B cell (primary cell): ENCODE data around the gene SSR3. TPM values are rescaled to one million over a fixed set of nuclear protein-coding genes. Genes with fewer than 3 reads are reported as not detected.

ENCODE experiments used
- ATAC-seq: fragments of 200-7000 bp; cut with Tn5 transposase; one replicate; pipeline ENCODE4 v1.10.0; 2021; ENCODE audit warnings: low read depth, mild to moderate bottlenecking, moderate number of reproducible peaks, moderate library complexity
- CTCF ChIA-PET: fragments of 350-600 bp; sonication (Branson Sonifier 250); formaldehyde crosslinking; loops from one replicate; lab custom pipeline; 2021; ENCODE audit warnings: antibody characterized with exemption, inconsistent platforms; lab: Charles Lee
- POLR2A ChIA-PET: fragments of 350-600 bp; sonication (Branson Sonifier 250); formaldehyde crosslinking; loops from one replicate; lab custom pipeline; 2021; ENCODE audit warnings: antibody characterized with exemption; lab: Charles Lee
- DNase-seq: peaks from one replicate; pipeline ENCODE4 v3.0.0; 2013
- H2AFZ ChIP-seq: 2 replicates; pipeline ENCODE4 v1.6.1; 2012; ENCODE audit warnings: mild to moderate bottlenecking, low read depth, low read length; ENCODE audit not compliant: insufficient read depth, poor library complexity, severe bottlenecking
- H3K27ac ChIP-seq, 2 donors: 1 replicate in 1 of 2; 2 replicates in 1 of 2; pipeline ENCODE4 v1.5.1; 2012 to 2013; ENCODE audit warnings: low read length in 2 of 2, mild to moderate bottlenecking in 2 of 2, moderate library complexity in 1 of 2
- H3K27me3 ChIP-seq, 4 experiments: fragments of 200-600 bp in 1 of 4; sonication (generic) in 1 of 4; replicated peaks in 1 of 4; 1 replicate in 2 of 4; 2 replicates in 2 of 4; pipeline versions ENCODE4 v1.6.1 to v1.7.0; 2013 to 2016; ENCODE audit warnings: low read length in 3 of 4, mild to moderate bottlenecking in 2 of 4, mixed read lengths in 1 of 4, moderate library complexity in 1 of 4; ENCODE audit not compliant: insufficient read depth in 4 of 4, control insufficient read depth in 3 of 4; ENCODE audit errors: control extremely low read depth in 1 of 4
- H3K36me3 ChIP-seq, 2 experiments: replicated peaks in 1 of 2; 1 replicate in 1 of 2; 2 replicates in 1 of 2; pipeline versions ENCODE4 v1.6.1 to v1.7.1; 2013; ENCODE audit warnings: low read length in 1 of 2; ENCODE audit not compliant: insufficient read depth in 2 of 2, control insufficient read depth in 1 of 2; ENCODE audit errors: control extremely low read depth in 1 of 2, extremely low read depth in 1 of 2
- H3K4me1 ChIP-seq, 2 donors: fragments of 200-600 bp in 1 of 2; sonication (generic) in 1 of 2; 1 replicate in 1 of 2; 2 replicates in 1 of 2; pipeline versions ENCODE4 v1.5.1 to v1.6.1; 2013 to 2017; ENCODE audit warnings: low read length in 2 of 2; ENCODE audit not compliant: control insufficient read depth in 2 of 2, insufficient read depth in 2 of 2
- H3K4me2 ChIP-seq: replicated peaks from 2 replicates; pipeline ENCODE3; 2012; ENCODE audit warnings: mild to moderate bottlenecking, low read depth, low read length; ENCODE audit not compliant: poor library complexity, severe bottlenecking
- H3K4me3 ChIP-seq, 5 experiments: fragments of 200-600 bp in 1 of 5; sonication (generic) in 1 of 5; 1 replicate in 3 of 5; 2 replicates in 2 of 5; pipeline versions ENCODE4 v1.5.1 to v1.7.0; 2011 to 2016; ENCODE audit warnings: low read length in 4 of 5, mild to moderate bottlenecking in 4 of 5, low read depth in 2 of 5, control low read depth in 1 of 5, moderate library complexity in 1 of 5; ENCODE audit not compliant: insufficient read depth in 1 of 5; ENCODE audit errors: control extremely low read depth in 1 of 5, extremely low read depth in 1 of 5
- H3K79me2 ChIP-seq: fragments of 200-600 bp; sonication (generic); one replicate; pipeline ENCODE4 v1.6.0; 2016; ENCODE audit warnings: low read length; ENCODE audit not compliant: control insufficient read depth, insufficient read depth
- H3K9ac ChIP-seq: fragments of 200-600 bp; sonication (generic); 2 replicates; pipeline ENCODE4 v1.6.1; 2017; ENCODE audit warnings: mild to moderate bottlenecking, low read length, moderate library complexity
- H3K9me3 ChIP-seq, 3 donors: one replicate each; pipeline versions ENCODE4 v1.6.1 to v1.7.1; 2013; ENCODE audit warnings: low read length in 2 of 3; ENCODE audit not compliant: control insufficient read depth in 2 of 3, insufficient read depth in 1 of 3; ENCODE audit errors: control extremely low read depth in 1 of 3
- H4K20me1 ChIP-seq: 2 replicates; pipeline ENCODE4 v1.6.0; 2012; ENCODE audit warnings: mild to moderate bottlenecking, low read length; ENCODE audit not compliant: insufficient read depth, control insufficient read depth, poor library complexity, severe bottlenecking
- H3K27ac Mint-ChIP-seq: one replicate; pipeline ENCODE4 v1.8.0; 2021; ENCODE audit warnings: mixed read lengths
- H3K27me3 Mint-ChIP-seq: one replicate; pipeline ENCODE4 v1.8.0; 2021; ENCODE audit warnings: mixed read lengths
- H3K4me1 Mint-ChIP-seq: one replicate; pipeline ENCODE4 v1.8.0; 2021; ENCODE audit warnings: mixed read lengths
- H3K4me3 Mint-ChIP-seq: one replicate; pipeline ENCODE4 v1.8.0; 2021; ENCODE audit warnings: mixed read lengths
- H3K9me3 Mint-ChIP-seq: one replicate; pipeline ENCODE4 v1.8.0; 2022; ENCODE audit warnings: mixed read lengths; ENCODE audit not compliant: insufficient read depth
- CTCF ChIP-seq: fragments of 200-600 bp; IDR thresholded peaks from one replicate; pipeline ENCODE4 v1.8.0; 2022; ENCODE audit warnings: antibody characterized with exemption, mild to moderate bottlenecking
- EZH2 ChIP-seq: IDR thresholded peaks from 2 replicates; pipeline ENCODE4 v1.6.1; 2012; ENCODE audit warnings: borderline replicate concordance, low read depth, mild to moderate bottlenecking, moderate library complexity, low read length; ENCODE audit not compliant: insufficient read depth, poor library complexity, severe bottlenecking
- WGBS: methylation state at CpG from one replicate; pipeline ENCODE4 v1.1.5; 2013; ENCODE audit warnings: missing lambda C conversion rate; ENCODE audit not compliant: insufficient coverage; 5-methylcytosine and 5-hydroxymethylcytosine counted together
- intact Hi-C: fragments of 100-400 bp; cut with micrococcal nuclease; formaldehyde crosslinking; loops from one replicate; pipeline ENCODE4 v1.10.0; 2022
- polyA plus RNA-seq: library from polyadenylated mRNA; depleted of rRNA; stranded (reverse); fragments of >200 nt; gene quantifications from 2 replicates; pipeline ENCODE4 v1.2.3, GENCODE V29; 2012
- total RNA-seq, 2 donors: library from RNA; stranded (reverse); fragments of 120-200 nt in 1 of 2; gene quantifications; 1 replicate in 1 of 2; 2 replicates in 1 of 2; pipeline versions ENCODE4 v1.2.3 to v1.2.4, GENCODE V29; 2013 to 2022

SSR3 gene
- total and polyA plus RNA-seq, 2 donors (not counting 1 experiment from before 2014, with no cell fraction given), result 17.5 to 69.2 TPM

DNA sequence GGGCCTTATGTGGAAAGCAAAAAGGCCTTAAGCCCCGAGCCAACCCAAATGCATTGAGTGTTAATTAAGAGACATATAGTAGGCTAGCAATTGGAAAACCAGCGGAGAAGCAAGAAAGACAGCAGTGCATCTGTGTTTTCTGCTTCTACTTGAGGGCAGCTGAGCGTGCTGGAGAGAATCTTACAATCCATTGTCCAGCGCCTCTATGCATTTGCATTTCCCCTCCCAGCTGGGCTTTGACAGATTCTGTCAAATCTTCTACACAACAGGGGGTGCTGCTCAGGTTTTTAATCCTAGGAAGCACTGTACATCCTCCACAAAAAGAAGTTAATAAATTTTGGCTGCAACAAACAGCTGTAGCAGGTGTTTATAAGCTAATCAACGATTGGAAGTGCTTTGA lies 23.9 kb downstream of the SSR3 start:
- ATAC-seq (no peak), DNase-seq (no peak)
- no peaks in the 10 kb centered on the region for H3K9me3 Mint-ChIP-seq
- Histone ChIP-seq H3K27me3 (no peaks in the 10 kb centered on the region), H2AFZ (no peak overlapping the region), H3K27ac (no peak overlapping the region), H3K9me3 (no peaks in the 10 kb centered on the region), H4K20me1 (no peaks in the 10 kb centered on the region), H3K4me1 (no peaks in the 10 kb centered on the region), H3K4me2 (no peak overlapping the region), H3K36me3 (peaks cover 0 to 2% of the 10 kb centered on the region in 2 experiments), H3K9ac (no peak overlapping the region), H3K4me3 (no peak overlapping the region), H3K79me2 (no peaks in the 10 kb centered on the region)
- POLR2A ChIA-PET, result no interaction called here
- no peaks in the 10 kb centered on the region for H3K27me3 Mint-ChIP-seq
- WGBS, result 94% methylated on average over 5 of the region's 5 CpGs
- H3K4me3 Mint-ChIP-seq, result no peak overlapping the region
- TF ChIP-seq EZH2, result no peak
- no peak for TF ChIP-seq CTCF
- H3K27ac Mint-ChIP-seq, result no peak overlapping the region
- CTCF ChIA-PET, result interaction anchor here (1.3 kb wide), 1 partner anchor 380 kb away, joined by 3 read pairs; no protein-coding TSS in a partner anchor
- intact Hi-C loops, result no loop called here
- no peaks in the 10 kb centered on the region for H3K4me1 Mint-ChIP-seq

DNA sequence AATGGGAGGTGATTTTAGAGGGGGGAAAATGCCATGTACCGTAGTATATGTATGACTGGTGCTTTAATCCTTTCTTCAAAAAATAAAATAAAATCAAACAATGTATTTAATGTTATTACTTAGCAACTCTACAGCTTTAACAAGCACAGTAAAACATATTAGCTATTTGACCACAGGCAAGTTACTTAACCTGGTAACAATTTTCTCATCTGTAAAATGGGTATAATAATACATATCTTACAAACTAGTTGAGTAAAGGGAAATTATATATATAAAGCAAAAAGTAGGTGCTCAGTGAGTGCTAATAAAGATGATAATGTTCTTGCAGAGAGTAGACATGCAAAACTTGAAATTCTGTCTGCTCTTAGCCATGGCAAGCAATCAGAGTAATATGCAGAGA lies 27.9 kb downstream of the SSR3 start:
- ChIA-PET POLR2A (no interaction called here), CTCF (interaction anchor here (1.2 kb wide), 2 partner anchors 17 to 378 kb away, joined by 3 to 4 read pairs; no protein-coding TSS in a partner anchor)
- Histone ChIP-seq H4K20me1 (no peaks in the 10 kb centered on the region), H3K27me3 (no peaks in the 10 kb centered on the region), H3K36me3 (no peaks in the 10 kb centered on the region), H3K4me3 (no peak overlapping the region), H2AFZ (no peak overlapping the region), H3K4me1 (peaks cover 6 to 13% of the 10 kb centered on the region in 2 donors), H3K9ac (no peak overlapping the region), H3K27ac (no peak overlapping the region), H3K79me2 (no peaks in the 10 kb centered on the region), H3K9me3 (peaks cover 0 to 3% (median 0%) of the 10 kb centered on the region in 3 donors), H3K4me2 (no peak overlapping the region)
- WGBS, result no CpG with 5 or more reads among the region's 1 CpG
- peaks cover 12% of the 10 kb centered on the region for H3K4me1 Mint-ChIP-seq
- no peak for DNase-seq
- H3K9me3 Mint-ChIP-seq, result no peaks in the 10 kb centered on the region
- no peak for ATAC-seq
- H3K4me3 Mint-ChIP-seq, result no peak overlapping the region
- intact Hi-C loops, result no loop called here
- TF ChIP-seq CTCF (no peak), EZH2 (no peak)
- H3K27ac Mint-ChIP-seq, result no peak overlapping the region
- peaks cover 9% of the 10 kb centered on the region for H3K27me3 Mint-ChIP-seq
